K562 (cell line): ENCODE data around the gene RAB7A. TPM values are rescaled to one million over a fixed set of nuclear protein-coding genes. Genes with fewer than 3 reads are reported as not detected.

Experiments
- ARID1B ChIP-seq: fragments of 450-650 bp; IDR thresholded peaks from 2 replicates; pipeline ENCODE4 v1.6.1; 2016; ENCODE audit warnings: antibody characterized with exemption, mild to moderate bottlenecking, inconsistent platforms
- CEBPZ ChIP-seq: fragments of 150-350 bp; IDR thresholded peaks from 2 replicates; pipeline ENCODE4 v1.6.1; 2014; ENCODE audit warnings: low read depth, mild to moderate bottlenecking, low read length, borderline replicate concordance
- EZH2 ChIP-seq: IDR thresholded peaks from 2 replicates; pipeline ENCODE4 v1.6.1; 2012; ENCODE audit warnings: low read depth, mild to moderate bottlenecking, inconsistent platforms, low read length, borderline replicate concordance
- MAFF ChIP-seq: IDR thresholded peaks from 2 replicates; pipeline ENCODE4 v1.6.1; 2012; ENCODE audit warnings: low read length, improper control_type of control experiment
- MTA1 ChIP-seq: fragments of 450-650 bp; IDR thresholded peaks from 2 replicates; pipeline ENCODE4 v1.6.1; 2017; ENCODE audit warnings: borderline replicate concordance
- MTF1 ChIP-seq: fragments of 250-450 bp; sonication (Bioruptor Pico); IDR thresholded peaks from 2 replicates; pipeline ENCODE4 v1.9.0; 2021; ENCODE audit warnings: moderate library complexity, mild to moderate bottlenecking, inconsistent platforms, borderline replicate concordance
- PML ChIP-seq: IDR thresholded peaks from 2 replicates; pipeline ENCODE4 v1.6.1; 2012; ENCODE audit warnings: low read length, inconsistent platforms
- RNF2 ChIP-seq: sonication (generic); IDR thresholded peaks from 2 replicates; pipeline ENCODE4 v1.6.1; 2016
- SOX6 ChIP-seq: fragments of 450-650 bp; IDR thresholded peaks from 2 replicates; pipeline ENCODE4 v1.6.1; 2014; ENCODE audit warnings: mild to moderate bottlenecking
- SP1 ChIP-seq: sonication (generic); formaldehyde crosslinking; IDR thresholded peaks from 2 replicates; pipeline ENCODE4 v1.8.1; 2022; ENCODE audit warnings: mild to moderate bottlenecking, missing genetic modification reagents
- TAF7 ChIP-seq: fragments of 450-650 bp; IDR thresholded peaks from 2 replicates; pipeline ENCODE4 v1.6.1; 2016; ENCODE audit warnings: missing genetic modification characterization, missing compliant biosample characterization
- TAL1 ChIP-seq: fragments of 450-650 bp; IDR thresholded peaks from 2 replicates; pipeline ENCODE4 v1.6.1; 2016; ENCODE audit warnings: mild to moderate bottlenecking
- XRCC5 ChIP-seq: fragments of 200-400 bp; formaldehyde crosslinking; IDR thresholded peaks from 2 replicates; pipeline ENCODE4 v1.6.1; 2017; ENCODE audit warnings: low read depth, mild to moderate bottlenecking, low read length
- ZNF121 ChIP-seq: sonication (generic); formaldehyde crosslinking; conservative IDR thresholded peaks from 2 replicates; pipeline ENCODE4 v1.8.0; 2022; ENCODE audit warnings: missing genetic modification reagents
- ZNF644 ChIP-seq: fragments of 200-800 bp; sonication (Bioruptor generic); IDR thresholded peaks from 2 replicates; pipeline ENCODE4 v1.6.1; 2016; ENCODE audit warnings: low read depth, missing genetic modification characterization, missing compliant biosample characterization
- polyA plus RNA-seq, 8 experiments: library from polyadenylated mRNA; depleted of rRNA in 4 of 8; stranded (reverse) in 5 of 8; unstranded in 3 of 8; fragments of >200 nt; fragmentation: Nextera tagmentation in 2 of 8; fragmentation: Illumina TruSeq in 1 of 8; extraction: Ambion mirVana in 2 of 8; extraction: Trizol in 1 of 8; gene quantifications; 2 replicates each; pipeline versions ENCODE4 v1.2.1 to v1.2.3, GENCODE V29; 2011 to 2014; ENCODE audit warnings: inconsistent platforms in 1 of 8, missing spikeins in 1 of 8
- total RNA-seq, 7 experiments: library from RNA; depleted of rRNA in 6 of 7; stranded (reverse); fragments of >200 nt in 6 of 7; fragmentation: Illumina TruSeq in 2 of 7; extraction: Trizol in 2 of 7; gene quantifications; 2 replicates each; pipeline versions ENCODE4 v1.2.1 to v1.2.3, GENCODE V29; 2011 to 2021; ENCODE audit warnings: low replicate concordance in 1 of 7
- TF ChIP-seq, protein P1 (sequence below): sonication (generic); formaldehyde crosslinking; IDR thresholded peaks from 2 replicates; pipeline ENCODE4 v1.5.0; 2020; ENCODE audit warnings: missing genetic modification reagents
- TF ChIP-seq, protein P2 (sequence below): fragments of 450-650 bp; IDR thresholded peaks from 2 replicates; pipeline ENCODE4 v1.7.0; 2016; ENCODE audit warnings: borderline replicate concordance
- TF ChIP-seq, protein P3 (sequence below), 2 experiments: fragments of 200-800 bp in 1 of 2; sonication (Bioruptor generic) in 1 of 2; sonication (generic) in 1 of 2; formaldehyde crosslinking in 1 of 2; IDR thresholded peaks in 1 of 2; conservative IDR thresholded peaks in 1 of 2; 2 replicates each; pipeline versions ENCODE4 v1.5.0 to v1.6.1; 2016 to 2020; ENCODE audit warnings: missing compliant biosample characterization in 1 of 2, missing genetic modification characterization in 1 of 2, missing genetic modification reagents in 1 of 2

Gene RAB7A
- total and polyA plus RNA-seq, 9 of the 15 experiments (the other 6 are each of a cell fraction or from before 2014, with no cell fraction given), result 30.9 to 204 (median 72.8) TPM

DNA sequence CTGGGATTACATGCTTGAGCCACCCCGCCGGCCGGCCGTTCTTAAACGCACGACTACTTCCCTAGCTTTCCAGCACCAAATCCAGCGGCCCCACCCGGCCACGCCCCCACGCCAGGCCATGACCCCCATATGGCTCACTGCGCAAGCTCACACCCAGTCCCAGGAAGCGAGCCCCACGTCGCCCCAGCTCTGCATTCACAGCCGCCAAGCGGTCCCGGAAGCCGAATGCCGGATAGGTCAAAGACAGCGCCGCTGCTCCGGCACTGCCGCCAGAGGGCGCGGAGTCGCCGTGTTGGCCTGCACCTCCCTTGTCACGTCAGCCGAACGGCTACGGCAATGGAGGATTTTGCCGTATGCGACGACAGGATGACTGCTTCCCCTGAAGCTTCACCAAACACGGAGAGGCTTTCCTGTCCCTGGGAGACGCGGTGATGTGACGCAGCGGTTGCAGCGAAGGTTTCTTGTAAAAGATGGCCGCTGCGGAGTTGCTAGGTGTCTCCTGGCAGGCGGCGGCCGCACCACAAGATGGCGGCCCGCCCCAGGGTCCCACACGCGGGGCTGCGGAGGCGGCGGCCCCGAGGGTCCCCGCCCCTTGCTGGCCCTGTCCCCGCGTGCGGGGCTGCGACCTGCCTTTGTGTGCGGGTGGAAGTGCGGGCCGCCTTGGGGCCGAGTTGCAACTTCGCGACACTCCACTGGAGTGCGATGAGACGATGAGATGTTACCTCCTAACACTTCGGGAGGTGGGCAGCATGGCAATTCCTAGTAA, 45.2 kb upstream of the RAB7A start (continued):
- TF ChIP-seq MTA1, result no peak
- no peak for TF ChIP-seq TAL1
- TF ChIP-seq SP1, result peak; percentile 94
- no peak for TF ChIP-seq MTF1
- TF ChIP-seq ZNF644 (tag), result no peak
- TF ChIP-seq PML, result peak; percentile 55
- TF ChIP-seq TAF7 (tag), result peak; percentile 64; the same call in 1 of the 2 replicates
- TF ChIP-seq EZH2, result no peak
- peak; percentile 69 for TF ChIP-seq RNF2
- no peak for TF ChIP-seq ZNF121 (CRISPR knock-in tag)
- TF ChIP-seq, protein P1, sequence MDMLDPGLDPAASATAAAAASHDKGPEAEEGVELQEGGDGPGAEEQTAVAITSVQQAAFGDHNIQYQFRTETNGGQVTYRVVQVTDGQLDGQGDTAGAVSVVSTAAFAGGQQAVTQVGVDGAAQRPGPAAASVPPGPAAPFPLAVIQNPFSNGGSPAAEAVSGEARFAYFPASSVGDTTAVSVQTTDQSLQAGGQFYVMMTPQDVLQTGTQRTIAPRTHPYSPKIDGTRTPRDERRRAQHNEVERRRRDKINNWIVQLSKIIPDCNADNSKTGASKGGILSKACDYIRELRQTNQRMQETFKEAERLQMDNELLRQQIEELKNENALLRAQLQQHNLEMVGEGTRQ (CRISPR knock-in tag), result no peak
- TF ChIP-seq, protein P2, sequence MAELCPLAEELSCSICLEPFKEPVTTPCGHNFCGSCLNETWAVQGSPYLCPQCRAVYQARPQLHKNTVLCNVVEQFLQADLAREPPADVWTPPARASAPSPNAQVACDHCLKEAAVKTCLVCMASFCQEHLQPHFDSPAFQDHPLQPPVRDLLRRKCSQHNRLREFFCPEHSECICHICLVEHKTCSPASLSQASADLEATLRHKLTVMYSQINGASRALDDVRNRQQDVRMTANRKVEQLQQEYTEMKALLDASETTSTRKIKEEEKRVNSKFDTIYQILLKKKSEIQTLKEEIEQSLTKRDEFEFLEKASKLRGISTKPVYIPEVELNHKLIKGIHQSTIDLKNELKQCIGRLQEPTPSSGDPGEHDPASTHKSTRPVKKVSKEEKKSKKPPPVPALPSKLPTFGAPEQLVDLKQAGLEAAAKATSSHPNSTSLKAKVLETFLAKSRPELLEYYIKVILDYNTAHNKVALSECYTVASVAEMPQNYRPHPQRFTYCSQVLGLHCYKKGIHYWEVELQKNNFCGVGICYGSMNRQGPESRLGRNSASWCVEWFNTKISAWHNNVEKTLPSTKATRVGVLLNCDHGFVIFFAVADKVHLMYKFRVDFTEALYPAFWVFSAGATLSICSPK, result no peak
- TF ChIP-seq XRCC5, result peak; percentile 32; the same call in 1 of the 2 replicates
- TF ChIP-seq MAFF, result no peak
- TF ChIP-seq CEBPZ, result no peak
- TF ChIP-seq, protein P3, sequence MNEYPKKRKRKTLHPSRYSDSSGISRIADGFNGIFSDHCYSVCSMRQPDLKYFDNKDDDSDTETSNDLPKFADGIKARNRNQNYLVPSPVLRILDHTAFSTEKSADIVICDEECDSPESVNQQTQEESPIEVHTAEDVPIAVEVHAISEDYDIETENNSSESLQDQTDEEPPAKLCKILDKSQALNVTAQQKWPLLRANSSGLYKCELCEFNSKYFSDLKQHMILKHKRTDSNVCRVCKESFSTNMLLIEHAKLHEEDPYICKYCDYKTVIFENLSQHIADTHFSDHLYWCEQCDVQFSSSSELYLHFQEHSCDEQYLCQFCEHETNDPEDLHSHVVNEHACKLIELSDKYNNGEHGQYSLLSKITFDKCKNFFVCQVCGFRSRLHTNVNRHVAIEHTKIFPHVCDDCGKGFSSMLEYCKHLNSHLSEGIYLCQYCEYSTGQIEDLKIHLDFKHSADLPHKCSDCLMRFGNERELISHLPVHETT (CRISPR knock-in tag; conservative IDR thresholded peaks at IDR 0.05 in 1 of 2, IDR thresholded peaks at IDR 0.05 in 1 of 2), result peak in 1 of 2 experiments; percentile 52; a peak in 1 of 4 replicates
- no peak for TF ChIP-seq SOX6
- no peak for TF ChIP-seq ARID1B
